ENCODE data around the gene SLC22A14. TPM values are rescaled to one million over a fixed set of nuclear protein-coding genes. Genes with fewer than 3 reads are reported as not detected.

SLC22A14 gene
- total and polyA plus RNA-seq, 2 donors (not counting 3 experiments of a cell fraction or from before 2014, with no cell fraction given): not detected

GRCh38 chr3:38311476-38311875, 29.4 kb downstream of the SLC22A14 start:
- intact Hi-C loops (cut with micrococcal nuclease) (no loop called here), dilution Hi-C loops (cut with MboI; ENCODE audit: extremely low pct_ligation_motif_present, low sequenced_read_pairs) (no loop called here)
- no peaks in the 10 kb centered on the region for H4K20me1 ChIP-seq (replicated peaks; ENCODE audit: control insufficient read depth, extremely low read depth, insufficient read depth, low read length)
- no peak overlapping the region for H2AFZ ChIP-seq (ENCODE audit: low read depth, low read length)
- no peaks in the 10 kb centered on the region for H3K9me1 ChIP-seq (replicated peaks; ENCODE audit: control insufficient read depth, extremely low read depth, insufficient read depth, low read length)
- H3K4me2 ChIP-seq (ENCODE audit: insufficient read depth, low read length): no peak overlapping the region
- H3K9me3 ChIP-seq (replicated peaks; ENCODE audit: control insufficient read depth, insufficient read depth, low read length): no peaks in the 10 kb centered on the region
- FAIRE-seq (no peak), DNase-seq (ENCODE audit: low read depth, low spot score) (no peak)
- H3K79me2 ChIP-seq (ENCODE audit: control insufficient read depth, insufficient read depth, low read length): no peaks in the 10 kb centered on the region
- no peak overlapping the region for H3K27ac ChIP-seq (ENCODE audit: insufficient read depth, low read depth, low read length)
- no TSS peak for BruUV-seq (replicated peaks)
- no peak overlapping the region for H3K9ac ChIP-seq (replicated peaks; ENCODE audit: extremely low read depth, insufficient read depth, low read length)
- H3K4me1 ChIP-seq (ENCODE audit: control insufficient read depth, extremely low read depth, insufficient read depth, low read length): no peaks in the 10 kb centered on the region
- H3K27me3 ChIP-seq (ENCODE audit: control insufficient read depth in 2 of 2, insufficient read depth in 2 of 2, low read length in 2 of 2): no peaks in the 10 kb centered on the region
- ChIA-PET POLR2A (no interaction called here), CTCF (interaction anchor here (0.7 kb wide), 1 partner anchor 13 kb away, joined by 3 read pairs; no protein-coding TSS in a partner anchor)
- H3K36me3 ChIP-seq (ENCODE audit: control insufficient read depth in 2 of 2, extremely low read depth in 1 of 2, insufficient read depth in 2 of 2, low read length in 2 of 2): no peaks in the 10 kb centered on the region
- H3K4me3 ChIP-seq (replicated peaks in 1 of 3; ENCODE audit: insufficient read depth in 1 of 3, low read depth in 1 of 3, low read length in 3 of 3): no peak overlapping the region
- TF ChIP-seq POLR2A (IDR thresholded peaks at IDR 0.05; ENCODE audit: low read depth, low read length) (no peak), CTCF (IDR thresholded peaks at IDR 0.05; ENCODE audit: extremely low read depth in 1 of 2, insufficient read depth in 1 of 2, low read depth in 1 of 2, low read length in 2 of 2) (no peak), GATA2 (IDR thresholded peaks at IDR 0.05; ENCODE audit: insufficient read depth, insufficient read length, low read depth, low read length) (no peak), MAX (IDR thresholded peaks at IDR 0.05; ENCODE audit: insufficient read depth, insufficient read length) (no peak), POLR2AphosphoS5 (IDR thresholded peaks at IDR 0.05; ENCODE audit: insufficient read depth, low read depth, low read length) (no peak), JUN (IDR thresholded peaks at IDR 0.05; ENCODE audit: borderline replicate concordance, insufficient read depth, insufficient read length, low read depth) (no peak), EZH2 (IDR thresholded peaks at IDR 0.05; ENCODE audit: borderline replicate concordance, low read depth, low read length, severe bottlenecking) (no peak), MYC (IDR thresholded peaks at IDR 0.05; ENCODE audit: low read depth, low read length) (no peak), FOS (IDR thresholded peaks at IDR 0.05; ENCODE audit: borderline replicate concordance, insufficient read depth, low read length) (no peak)

Data from endothelial cell of umbilical vein (primary cell).